ENCODE results near the gene CNN3. TPM values are rescaled to one million over a fixed set of nuclear protein-coding genes. Genes with fewer than 3 reads are reported as not detected.
"Not testable (repeated sequence)": the region's sequence is repeated elsewhere in the genome, so short reads cannot be mapped to it uniquely, and the experiment has no call there.

CNN3 gene
- total and polyA plus RNA-seq, 7 donors, result 12.4 to 46.2 (median 19.2) TPM

DNA sequence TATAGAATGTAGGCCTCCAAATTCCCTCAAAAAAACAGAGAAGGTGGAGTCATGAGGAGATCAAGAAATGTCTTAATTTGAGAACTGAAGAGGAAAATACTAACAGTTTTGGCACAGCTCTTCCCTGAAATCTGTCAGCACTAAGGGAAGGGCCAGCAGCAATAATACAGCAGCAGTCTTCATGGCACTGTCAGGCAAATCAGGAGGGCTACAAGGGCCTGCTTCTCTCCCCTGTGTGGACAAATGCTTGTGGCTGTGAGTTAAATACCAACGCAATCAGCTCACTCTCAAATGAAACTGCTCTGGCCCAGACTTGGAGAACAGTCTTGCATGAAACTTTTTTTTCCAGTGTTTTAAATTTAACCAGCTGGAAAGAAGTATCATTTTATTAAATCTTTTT lies 20.5 kb upstream of the CNN3 start:
- H3K9me3 ChIP-seq, result no peaks in the 10 kb centered on the region
- 35 to 67% (median 57%) methylated on average over 1 of the region's 1 CpG for WGBS, 3 donors
- H3K4me1 ChIP-seq, result no peaks in the 10 kb centered on the region
- no peaks in the 10 kb centered on the region for H3K36me3 ChIP-seq (ENCODE audit: insufficient read depth in 1 of 2, low read depth in 1 of 2)
- H3K27ac ChIP-seq, result no peak overlapping the region
- no peak for DNase-seq
- intact Hi-C loops (cut with DNase I), result no loop called here
- TF ChIP-seq CTCF (IDR thresholded peaks at IDR 0.05), result no peak
- H3K4me3 ChIP-seq, result no peak overlapping the region
- no peaks in the 10 kb centered on the region for H3K27me3 ChIP-seq (ENCODE audit: insufficient read depth in 3 of 3, low read length in 2 of 3)
- ATAC-seq, result no peak

- DNase-seq (no peak), ATAC-seq (no peak)
- TF ChIP-seq CTCF (IDR thresholded peaks at IDR 0.05), result no peak
- Histone ChIP-seq H3K9me3 (no peaks in the 10 kb centered on the region), H3K27me3 (ENCODE audit: insufficient read depth in 3 of 3, low read length in 2 of 3) (no peaks in the 10 kb centered on the region), H3K4me1 (no peaks in the 10 kb centered on the region), H3K27ac (no peak overlapping the region), H3K4me3 (no peak overlapping the region), H3K36me3 (ENCODE audit: insufficient read depth in 1 of 2, low read depth in 1 of 2) (no peaks in the 10 kb centered on the region)
- WGBS, 3 donors, result 13 to 43% (median 24%) methylated on average over 3 of the region's 3 CpGs
- intact Hi-C loops (cut with DNase I), result no loop called here
Observed at GRCh38 chr1:94946886-94947285, 20.0 kb upstream of the CNN3 start.

- WGBS, 3 donors, result 76 to 85% (median 77%) methylated on average over 8 of the region's 8 CpGs
- Histone ChIP-seq H3K9me3 (no peaks in the 10 kb centered on the region), H3K36me3 (ENCODE audit: insufficient read depth in 1 of 2, low read depth in 1 of 2) (no peaks in the 10 kb centered on the region), H3K4me1 (no peaks in the 10 kb centered on the region), H3K27ac (no peak overlapping the region), H3K27me3 (ENCODE audit: insufficient read depth in 3 of 3, low read length in 2 of 3) (no peaks in the 10 kb centered on the region), H3K4me3 (no peak overlapping the region)
- intact Hi-C loops (cut with DNase I), result no loop called here
- no peak for DNase-seq
- ATAC-seq, result no peak
- TF ChIP-seq CTCF (IDR thresholded peaks at IDR 0.05), result no peak
Observed at GRCh38 chr1:94942171-94943128, 15.5 kb upstream of the CNN3 start.

DNA sequence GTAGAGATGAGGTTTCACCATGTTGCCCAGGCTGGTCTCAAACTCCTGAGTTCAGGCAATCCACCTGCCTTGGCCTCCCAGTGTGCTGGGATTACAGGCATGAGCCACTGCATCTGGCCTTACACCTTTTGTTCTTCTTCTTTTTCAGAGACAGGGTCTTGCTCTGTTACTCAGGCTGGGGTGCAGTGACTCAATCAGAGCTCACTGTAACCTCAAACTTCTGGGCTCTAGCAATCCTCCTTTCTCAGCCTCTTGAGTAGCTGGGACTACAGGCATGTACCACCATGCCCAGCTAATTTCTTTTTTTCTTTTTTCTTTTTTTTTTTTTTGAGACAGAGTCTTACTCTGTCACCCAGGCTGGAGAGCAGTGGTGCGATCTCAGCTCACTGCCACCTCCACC lies 14.6 kb upstream of the CNN3 start:
- H3K9me3 ChIP-seq; H3K4me1 ChIP-seq; H3K27ac ChIP-seq; H3K4me3 ChIP-seq; intact Hi-C loops (cut with DNase I); H3K36me3 ChIP-seq (ENCODE audit: insufficient read depth in 1 of 2, low read depth in 1 of 2); ATAC-seq; DNase-seq; H3K27me3 ChIP-seq (ENCODE audit: insufficient read depth in 3 of 3, low read length in 2 of 3): not testable (repeated sequence)
- WGBS, 3 donors, result 100% methylated on average over 1 of the region's 1 CpG

DNA sequence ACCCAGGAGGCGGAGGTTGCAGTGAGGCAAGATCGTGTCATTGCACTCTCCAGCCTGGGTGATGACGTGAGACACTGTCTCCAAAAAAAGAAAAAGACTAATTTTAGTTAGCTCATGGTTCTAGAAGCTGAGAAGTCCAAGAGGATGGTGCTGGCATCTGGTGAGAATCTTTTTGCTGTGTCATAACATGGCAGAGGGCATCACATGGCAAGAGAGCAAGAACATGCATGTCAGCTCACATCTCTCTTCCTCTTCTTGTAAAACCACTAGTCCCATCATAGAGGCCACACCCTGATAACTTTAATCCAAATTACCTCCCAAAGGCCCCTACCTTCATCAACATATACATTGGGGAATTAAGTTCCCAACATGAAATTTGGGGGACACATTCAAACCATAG lies 13.8 kb upstream of the CNN3 start:
- Histone ChIP-seq H3K27ac (no peak overlapping the region), H3K9me3 (no peaks in the 10 kb centered on the region), H3K4me1 (no peaks in the 10 kb centered on the region), H3K4me3 (no peak overlapping the region), H3K27me3 (ENCODE audit: insufficient read depth in 3 of 3, low read length in 2 of 3) (no peaks in the 10 kb centered on the region), H3K36me3 (ENCODE audit: insufficient read depth in 1 of 2, low read depth in 1 of 2) (no peaks in the 10 kb centered on the region)
- no peak for TF ChIP-seq CTCF (IDR thresholded peaks at IDR 0.05)
- ATAC-seq, result no peak
- intact Hi-C loops (cut with DNase I), result no loop called here
- no peak for DNase-seq
- 81 to 86% (median 85%) methylated on average over 3 of the region's 3 CpGs for WGBS, 3 donors
